Raji (cell line): Measurements from ENCODE around the gene POLR2J2.
A peak's percentile ranks its signal among the peaks of the same experiment; 100 is the strongest.
"Not testable (repeated sequence)": the region's sequence is repeated elsewhere in the genome, so short reads cannot be mapped to it uniquely, and the experiment has no call there.

Source experiments
- POLR2A ChIP-seq: IDR thresholded peaks from 2 replicates; pipeline ENCODE4 v1.6.1; 2011; ENCODE audit warnings: low read depth, low read length, control low read depth; ENCODE audit not compliant: insufficient read depth

The POLR2J2 gene

DNA sequence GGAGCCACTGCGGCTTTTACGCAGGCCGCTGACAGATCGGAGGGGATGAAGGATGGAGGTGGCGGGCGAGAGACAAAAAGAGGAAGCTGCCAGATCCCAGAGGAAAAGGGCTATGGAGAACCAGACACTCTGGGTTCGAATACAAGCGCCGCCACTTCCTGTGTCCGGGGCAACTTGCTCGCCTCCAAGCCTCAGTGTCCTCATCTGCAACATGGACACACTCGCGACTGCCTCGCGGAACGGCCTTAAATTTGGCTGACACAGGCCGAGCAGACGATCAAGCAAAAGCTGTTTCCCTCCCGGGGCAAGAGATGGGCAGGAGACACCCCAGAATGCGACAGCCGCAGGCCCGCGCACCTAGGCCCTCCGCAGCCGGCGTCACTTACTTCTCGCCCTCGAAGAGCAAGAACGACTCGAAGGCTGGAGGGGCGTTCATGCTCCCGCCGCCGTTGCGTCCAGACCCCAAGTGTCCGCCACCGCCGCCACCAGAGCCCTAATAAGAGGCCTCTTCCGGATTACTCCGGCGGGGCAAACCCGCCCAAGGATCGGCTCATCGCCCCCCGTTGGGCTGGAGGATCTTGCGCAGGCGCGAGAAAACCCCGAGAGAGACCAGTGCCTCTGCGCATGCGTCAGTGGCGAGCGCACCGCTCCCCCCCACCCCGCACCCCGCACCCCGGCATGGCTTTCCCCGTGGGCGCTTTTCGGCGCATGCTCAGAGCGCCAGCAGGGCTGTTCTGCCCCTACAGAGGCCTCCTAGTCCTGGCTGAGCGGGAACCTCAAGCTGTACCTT lies at the start of gene POLR2J2:
Gene POLR2J2 (minus strand): TSS at position 498 of the 790 bp plus-strand sequence. CDS start 62 bp downstream, at position 436.
- peak; percentile 34; the same call in 1 of the 2 replicates for TF ChIP-seq POLR2A

- not testable (repeated sequence) for TF ChIP-seq POLR2A
Observed at GRCh38 chr7:102649924-102650323, 21.5 kb downstream of the POLR2J2 start, which contains the start of gene SPDYE2B. SPDYE2B (plus strand) TSS chr7:102650319; CDS start chr7:102652349, 2,030 bp downstream.

- not testable (repeated sequence) for TF ChIP-seq POLR2A
Observed at GRCh38 chr7:102642691-102643090, 28.8 kb downstream of the POLR2J2 start, which contains the start of gene UPK3BL1. UPK3BL1 (minus strand) TSS chr7:102642791; CDS start chr7:102642741, 50 bp downstream.

- not testable (repeated sequence) for TF ChIP-seq POLR2A
Observed at GRCh38 chr7:102616507-102617125, 54.8 kb downstream of the POLR2J2 start, which contains the start of gene RASA4. RASA4 (minus strand) TSS chr7:102616756; CDS start chr7:102616689, 67 bp downstream.
